ENCODE measurements around the gene ARID2. TPM values are rescaled to one million over a fixed set of nuclear protein-coding genes. Genes with fewer than 3 reads are reported as not detected.

The ARID2 gene
- total RNA-seq, 2 experiments from 2014 or later = 48.1 to 49.3 TPM

GRCh38 chr12:45794422-45794821 lies 64.9 kb downstream of the ARID2 start:
- Mint-ChIP-seq H3K27ac (no peak overlapping the region), H3K27me3 (no peaks in the 10 kb centered on the region), H3K9me3 (no peaks in the 10 kb centered on the region), H3K4me1 (peaks cover 2% of the 10 kb centered on the region), H3K4me3 (no peak overlapping the region), H3K36me3 (peaks cover 11% of the 10 kb centered on the region)
- POLR2A ChIA-PET = no interaction called here
- DNase-seq = no peak
- no peak for ATAC-seq (ENCODE audit: low read depth)

- Mint-ChIP-seq H3K9me3 (peaks cover 2% of the 10 kb centered on the region), H3K27me3 (no peaks in the 10 kb centered on the region), H3K4me3 (no peak overlapping the region), H3K27ac (no peak overlapping the region), H3K4me1 (peaks cover 4% of the 10 kb centered on the region), H3K36me3 (peaks cover 23% of the 10 kb centered on the region)
- ATAC-seq (ENCODE audit: low read depth) (no peak), DNase-seq (no peak)
- POLR2A ChIA-PET = no interaction called here
Observed at GRCh38 chr12:45801625-45802024, 72.1 kb downstream of the ARID2 start.

GRCh38 chr12:45803111-45803510 lies 73.6 kb downstream of the ARID2 start:
- no peaks in the 10 kb centered on the region for H3K27me3 Mint-ChIP-seq
- no peak overlapping the region for H3K4me3 Mint-ChIP-seq
- peaks cover 26% of the 10 kb centered on the region for H3K36me3 Mint-ChIP-seq
- ATAC-seq (ENCODE audit: low read depth) = no peak
- H3K4me1 Mint-ChIP-seq = peaks cover 7% of the 10 kb centered on the region
- no peak for DNase-seq
- H3K9me3 Mint-ChIP-seq = peaks cover 2% of the 10 kb centered on the region
- POLR2A ChIA-PET = no interaction called here
- no peak overlapping the region for H3K27ac Mint-ChIP-seq

- DNase-seq (no peak), ATAC-seq (ENCODE audit: low read depth) (no peak)
- Mint-ChIP-seq H3K27ac (no peak overlapping the region), H3K9me3 (no peaks in the 10 kb centered on the region), H3K4me1 (no peaks in the 10 kb centered on the region), H3K27me3 (no peaks in the 10 kb centered on the region), H3K4me3 (no peak overlapping the region), H3K36me3 (peaks cover 20% of the 10 kb centered on the region)
- POLR2A ChIA-PET = no interaction called here
Observed at GRCh38 chr12:45816652-45817051, 87.1 kb downstream of the ARID2 start.

- Mint-ChIP-seq H3K4me1 (no peaks in the 10 kb centered on the region), H3K9me3 (peaks cover 2% of the 10 kb centered on the region), H3K4me3 (no peak overlapping the region), H3K27me3 (no peaks in the 10 kb centered on the region), H3K36me3 (peaks cover 57% of the 10 kb centered on the region), H3K27ac (no peak overlapping the region)
- POLR2A ChIA-PET = no interaction called here
- ATAC-seq (ENCODE audit: low read depth) (no peak), DNase-seq (no peak)
Observed at GRCh38 chr12:45827974-45828373, 98.5 kb downstream of the ARID2 start.

GRCh38 chr12:45828402-45828801 lies 98.9 kb downstream of the ARID2 start:
- POLR2A ChIA-PET = no interaction called here

GRCh38 chr12:45831590-45831989 lies 102.1 kb downstream of the ARID2 start:
- no peak overlapping the region for H3K27ac Mint-ChIP-seq
- peaks cover 57% of the 10 kb centered on the region for H3K36me3 Mint-ChIP-seq
- no peaks in the 10 kb centered on the region for H3K27me3 Mint-ChIP-seq
- peaks cover 4% of the 10 kb centered on the region for H3K9me3 Mint-ChIP-seq
- POLR2A ChIA-PET = no interaction called here
- H3K4me3 Mint-ChIP-seq = no peak overlapping the region
- H3K4me1 Mint-ChIP-seq = no peaks in the 10 kb centered on the region
- no peak for ATAC-seq (ENCODE audit: low read depth)
- DNase-seq = no peak

More at GRCh38 chr12:45828402-45828801, 98.9 kb downstream of the ARID2 start:
- peaks cover 54% of the 10 kb centered on the region for H3K36me3 Mint-ChIP-seq
- H3K9me3 Mint-ChIP-seq = peaks cover 2% of the 10 kb centered on the region
- H3K27ac Mint-ChIP-seq = no peak overlapping the region
- no peaks in the 10 kb centered on the region for H3K27me3 Mint-ChIP-seq
- no peaks in the 10 kb centered on the region for H3K4me1 Mint-ChIP-seq
- no peak overlapping the region for H3K4me3 Mint-ChIP-seq
- ATAC-seq (ENCODE audit: low read depth) (no peak), DNase-seq (no peak)

GRCh38 chr12:45833401-45833800 lies 103.9 kb downstream of the ARID2 start:
- H3K4me1 Mint-ChIP-seq = no peaks in the 10 kb centered on the region
- DNase-seq = no peak
- peaks cover 54% of the 10 kb centered on the region for H3K36me3 Mint-ChIP-seq
- no peaks in the 10 kb centered on the region for H3K27me3 Mint-ChIP-seq
- ATAC-seq (ENCODE audit: low read depth) = no peak
- H3K27ac Mint-ChIP-seq = no peak overlapping the region
- POLR2A ChIA-PET = no interaction called here
- H3K4me3 Mint-ChIP-seq = no peak overlapping the region
- peaks cover 4% of the 10 kb centered on the region for H3K9me3 Mint-ChIP-seq

GRCh38 chr12:45834809-45835208 lies 105.3 kb downstream of the ARID2 start:
- ATAC-seq (ENCODE audit: low read depth) (no peak), DNase-seq (no peak)
- no peaks in the 10 kb centered on the region for H3K4me1 Mint-ChIP-seq
- no peaks in the 10 kb centered on the region for H3K27me3 Mint-ChIP-seq
- no peak overlapping the region for H3K4me3 Mint-ChIP-seq
- H3K27ac Mint-ChIP-seq = no peak overlapping the region
- H3K36me3 Mint-ChIP-seq = peaks cover 50% of the 10 kb centered on the region
- H3K9me3 Mint-ChIP-seq = peaks cover 4% of the 10 kb centered on the region
- POLR2A ChIA-PET = no interaction called here

- Mint-ChIP-seq H3K9me3 (peaks cover under 1% of the 10 kb centered on the region), H3K4me3 (no peak overlapping the region), H3K36me3 (peaks cover 32% of the 10 kb centered on the region), H3K27ac (no peak overlapping the region), H3K27me3 (no peaks in the 10 kb centered on the region), H3K4me1 (no peaks in the 10 kb centered on the region)
- ATAC-seq (ENCODE audit: low read depth) (no peak), DNase-seq (no peak)
- POLR2A ChIA-PET = no interaction called here
Observed at GRCh38 chr12:45839917-45840316, 110.4 kb downstream of the ARID2 start.

- POLR2A ChIA-PET = no interaction called here
- ATAC-seq (ENCODE audit: low read depth) = no peak
- Mint-ChIP-seq H3K9me3 (no peaks in the 10 kb centered on the region), H3K4me3 (no peak overlapping the region), H3K4me1 (no peaks in the 10 kb centered on the region), H3K27me3 (no peaks in the 10 kb centered on the region), H3K27ac (no peak overlapping the region), H3K36me3 (peaks cover 43% of the 10 kb centered on the region)
- no peak for DNase-seq
Observed at GRCh38 chr12:45849289-45849688, 119.8 kb downstream of the ARID2 start.

- peaks cover 43% of the 10 kb centered on the region for H3K36me3 Mint-ChIP-seq
- no peaks in the 10 kb centered on the region for H3K27me3 Mint-ChIP-seq
- no peak overlapping the region for H3K27ac Mint-ChIP-seq
- DNase-seq (no peak), ATAC-seq (ENCODE audit: low read depth) (no peak)
- H3K4me1 Mint-ChIP-seq = no peaks in the 10 kb centered on the region
- no peaks in the 10 kb centered on the region for H3K9me3 Mint-ChIP-seq
- H3K4me3 Mint-ChIP-seq = no peak overlapping the region
- POLR2A ChIA-PET = no interaction called here
Observed at GRCh38 chr12:45850302-45850701, 120.8 kb downstream of the ARID2 start.

GRCh38 chr12:45852508-45852907 lies 123.0 kb downstream of the ARID2 start:
- Mint-ChIP-seq H3K36me3 (peaks cover 45% of the 10 kb centered on the region), H3K4me1 (no peaks in the 10 kb centered on the region), H3K4me3 (no peak overlapping the region), H3K27me3 (no peaks in the 10 kb centered on the region), H3K27ac (no peak overlapping the region), H3K9me3 (no peaks in the 10 kb centered on the region)
- ATAC-seq (ENCODE audit: low read depth) (no peak), DNase-seq (no peak)
- POLR2A ChIA-PET = no interaction called here

GRCh38 chr12:45853550-45853949 lies 124.0 kb downstream of the ARID2 start:
- peaks cover 47% of the 10 kb centered on the region for H3K36me3 Mint-ChIP-seq
- no peak overlapping the region for H3K4me3 Mint-ChIP-seq
- POLR2A ChIA-PET = no interaction called here
- no peak overlapping the region for H3K27ac Mint-ChIP-seq
- no peak for DNase-seq
- no peaks in the 10 kb centered on the region for H3K27me3 Mint-ChIP-seq
- H3K4me1 Mint-ChIP-seq = no peaks in the 10 kb centered on the region
- ATAC-seq (ENCODE audit: low read depth) = no peak
- H3K9me3 Mint-ChIP-seq = no peaks in the 10 kb centered on the region

GRCh38 chr12:45863332-45863731 lies 133.8 kb downstream of the ARID2 start:
- H3K36me3 Mint-ChIP-seq = peaks cover 25% of the 10 kb centered on the region
- no peaks in the 10 kb centered on the region for H3K9me3 Mint-ChIP-seq
- no peaks in the 10 kb centered on the region for H3K27me3 Mint-ChIP-seq
- POLR2A ChIA-PET = no interaction called here
- no peak overlapping the region for H3K4me3 Mint-ChIP-seq
- DNase-seq = no peak
- no peak overlapping the region for H3K27ac Mint-ChIP-seq
- no peak for ATAC-seq (ENCODE audit: low read depth)
- H3K4me1 Mint-ChIP-seq = peaks cover 2% of the 10 kb centered on the region
